GM18951 (cell line): ENCODE results near the gene TMEM140.
"Not testable (repeated sequence)": the region's sequence is repeated elsewhere in the genome, so short reads cannot be mapped to it uniquely, and the experiment has no call there.

Source experiments
- POLR2A ChIP-seq: IDR thresholded peaks from 4 replicates; pipeline ENCODE4 v1.6.1; 2011; ENCODE audit warnings: mild to moderate bottlenecking; ENCODE audit not compliant: insufficient read length, insufficient read depth; ENCODE audit errors: extremely low read depth
- in situ Hi-C: fragments of 300-500 bp; cut with MboI; formaldehyde crosslinking; loops from one replicate; pipeline ENCODE4 v1.12.0; 2022; ENCODE audit warnings: low sequenced_read_pairs, mixed read lengths, inconsistent platforms; ENCODE audit not compliant: unreplicated experiment

TMEM140 gene

GRCh38 chr7:135209225-135209834, 61.5 kb downstream of the TMEM140 start:
- in situ Hi-C loops: no loop called here
- no peak for TF ChIP-seq POLR2A

- TF ChIP-seq POLR2A: no peak
- in situ Hi-C loops: no loop called here
These were observed 63.0 kb downstream of the TMEM140 start for GRCh38 chr7:135210888-135211178.

GRCh38 chr7:135211179-135211945, 63.5 kb downstream of the TMEM140 start, which contains the start of gene WDR91:
Gene WDR91 (minus strand): TSS chr7:135211526. CDS start chr7:135211502, 24 bp downstream.
- peak; percentile 92 for TF ChIP-seq POLR2A
- in situ Hi-C loops: no loop called here

DNA sequence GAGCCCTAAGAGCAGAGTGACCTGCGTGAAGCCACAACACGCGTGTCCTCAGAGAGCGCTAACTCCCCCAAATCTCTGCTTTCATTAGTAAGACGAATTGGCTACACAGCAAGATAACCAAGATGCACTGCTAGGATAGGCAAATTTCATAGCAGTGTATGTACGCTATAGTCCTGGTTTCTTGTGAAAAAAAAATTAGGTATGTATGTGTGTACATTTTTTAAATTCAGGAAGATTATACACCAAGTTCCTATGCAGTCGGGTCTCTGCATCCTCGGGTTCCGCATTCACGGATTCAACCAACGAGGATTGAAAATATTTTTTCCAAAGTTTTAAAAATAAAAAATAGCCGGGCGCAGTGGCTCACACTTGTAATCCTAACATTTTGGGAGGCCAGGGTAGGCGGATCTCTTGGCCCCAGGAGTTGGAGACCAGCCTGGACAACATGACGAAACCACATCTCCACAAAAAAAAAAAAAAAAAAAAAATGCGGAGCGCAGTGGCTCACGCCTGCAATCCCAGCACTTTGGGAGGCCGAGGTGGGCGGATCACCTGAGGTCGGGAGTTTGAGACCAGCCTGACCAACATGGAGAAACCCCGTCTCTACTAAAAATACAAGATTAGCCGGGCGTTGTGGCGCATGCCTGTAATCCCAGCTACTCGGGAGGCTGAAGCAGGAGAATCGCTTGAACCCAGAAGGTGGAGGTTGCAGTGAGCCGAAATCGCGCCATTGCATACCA, 64.2 kb downstream of the TMEM140 start:
- in situ Hi-C loops: not testable (repeated sequence)

DNA sequence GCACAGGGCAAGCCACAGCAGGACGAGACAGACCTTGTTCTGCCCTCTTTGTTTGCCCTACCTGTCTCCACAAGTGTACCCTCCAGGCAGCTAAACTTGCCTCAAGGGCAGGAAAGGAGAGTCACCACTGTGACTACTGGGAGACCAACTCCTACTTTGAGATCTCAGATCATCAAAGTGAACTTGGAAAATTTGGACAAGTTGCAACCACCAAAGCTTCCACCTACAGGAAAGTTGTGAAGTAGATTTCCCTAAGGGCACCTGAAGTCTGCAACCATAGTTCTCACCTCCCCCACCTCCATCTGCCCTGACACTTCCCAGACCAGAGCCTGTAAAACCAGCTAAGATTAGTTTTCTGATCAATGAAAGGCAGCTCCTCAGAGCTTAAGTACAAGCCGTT, 66.0 kb downstream of the TMEM140 start:
- in situ Hi-C loops: no loop called here
- TF ChIP-seq POLR2A: no peak

DNA sequence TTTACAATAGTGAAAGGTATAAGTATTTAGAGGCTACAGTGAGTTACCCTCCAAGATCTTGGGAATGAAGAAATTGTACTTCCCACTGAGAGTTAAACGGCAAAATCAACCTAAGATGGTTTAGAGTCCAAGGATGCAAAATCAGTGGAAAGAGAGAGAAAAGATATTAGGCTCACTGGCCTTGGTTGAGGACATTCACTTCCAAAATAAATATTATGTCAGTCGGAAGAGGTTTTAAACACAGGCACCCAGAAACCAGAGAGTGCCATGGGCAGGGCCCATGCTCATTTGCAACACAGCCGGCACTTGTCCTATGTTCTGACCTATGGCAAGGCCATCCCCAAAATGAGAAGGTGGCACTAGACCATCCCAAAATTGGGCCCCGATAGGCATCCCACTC, 67.3 kb downstream of the TMEM140 start:
- in situ Hi-C loops: no loop called here
- TF ChIP-seq POLR2A: no peak

GRCh38 chr7:135215698-135216097, 67.8 kb downstream of the TMEM140 start:
- in situ Hi-C loops: no loop called here

More at GRCh38 chr7:135215698-135216097, 67.8 kb downstream of the TMEM140 start:
- TF ChIP-seq POLR2A: no peak
